Renal pelvis (tissue), 4 donors: ENCODE measurements around the gene CYB561A3. TPM values are rescaled to one million over a fixed set of nuclear protein-coding genes. Genes with fewer than 3 reads are reported as not detected.

ENCODE experiments used
- DNase-seq: peaks from one replicate; pipeline ENCODE4 v3.0.0-alpha.2; 2013
- polyA plus RNA-seq, 3 donors: library from polyadenylated mRNA; unstranded; fragments of 120-200 nt; gene quantifications; one replicate each; pipeline ENCODE4 v1.2.1, GENCODE V29; 2013; ENCODE audit not compliant: insufficient read length in 3 of 3

CYB561A3 gene
- polyA plus RNA-seq, 3 donors = 27.0 to 33.2 (median 32.3) TPM

DNA sequence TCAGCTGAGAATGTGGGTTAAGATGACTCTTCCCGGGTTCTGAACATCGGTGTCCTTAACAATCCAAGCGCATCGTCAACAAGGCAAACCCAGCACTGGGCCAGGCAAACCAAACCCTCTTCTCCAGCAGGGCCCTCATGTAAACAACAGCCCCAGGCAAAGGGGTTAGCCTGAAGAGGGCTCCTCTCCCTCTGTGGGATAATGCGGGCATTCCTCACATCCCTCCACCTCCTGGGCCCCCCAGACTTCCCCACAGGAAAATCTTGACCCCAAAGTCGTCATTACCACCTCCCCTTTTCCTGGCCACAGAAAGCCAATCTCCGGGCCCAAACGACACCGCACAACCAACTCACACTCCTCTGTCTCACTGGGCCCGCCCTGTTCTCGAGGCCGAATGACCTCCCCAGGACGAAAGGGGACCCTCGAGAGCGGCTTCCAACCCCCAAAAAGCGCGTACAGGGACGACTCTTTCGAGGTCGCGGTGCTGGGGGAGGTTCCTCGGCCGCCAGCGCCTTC lies 29.3 kb downstream of the CYB561A3 start:
- DNase-seq = no peak

DNA sequence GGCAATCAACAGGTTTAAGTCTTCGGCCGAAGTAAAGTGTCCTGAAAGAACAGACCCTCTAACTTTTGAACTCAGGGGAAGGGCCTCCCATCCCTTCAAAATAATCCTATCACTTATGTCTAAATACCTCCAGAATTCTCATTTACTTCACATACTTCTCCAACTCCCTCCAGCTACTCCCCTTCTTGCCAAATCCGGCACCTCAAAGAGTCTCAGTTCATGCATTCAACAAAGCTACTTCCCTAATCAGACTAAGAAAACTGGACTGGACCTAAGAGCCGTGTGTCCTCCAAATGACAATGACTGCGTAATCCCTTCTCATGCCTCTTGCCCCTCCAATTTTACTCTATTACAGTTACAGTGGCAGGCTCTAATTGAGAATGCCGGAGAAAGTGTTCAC lies 30.0 kb downstream of the CYB561A3 start:
- no peak for DNase-seq

DNA sequence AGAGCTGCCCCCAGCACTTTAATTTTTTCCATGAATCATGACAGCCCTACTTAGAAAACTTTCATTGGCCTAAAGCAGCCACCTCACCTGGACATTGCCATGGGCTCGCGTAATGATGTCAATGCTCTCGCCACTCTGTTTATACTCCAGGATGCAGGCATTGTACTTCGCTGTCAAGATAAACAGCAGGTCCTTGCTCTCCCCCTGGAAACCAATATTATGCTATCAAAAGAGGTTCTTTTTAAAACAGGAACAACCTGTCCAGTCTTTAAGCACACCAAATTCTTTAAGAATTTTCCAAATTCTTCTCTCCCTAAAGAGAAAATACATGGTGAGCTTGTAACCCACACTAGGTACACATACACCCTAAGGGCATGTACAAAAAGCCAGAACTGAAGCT lies 31.8 kb downstream of the CYB561A3 start:
- no peak for DNase-seq

DNA sequence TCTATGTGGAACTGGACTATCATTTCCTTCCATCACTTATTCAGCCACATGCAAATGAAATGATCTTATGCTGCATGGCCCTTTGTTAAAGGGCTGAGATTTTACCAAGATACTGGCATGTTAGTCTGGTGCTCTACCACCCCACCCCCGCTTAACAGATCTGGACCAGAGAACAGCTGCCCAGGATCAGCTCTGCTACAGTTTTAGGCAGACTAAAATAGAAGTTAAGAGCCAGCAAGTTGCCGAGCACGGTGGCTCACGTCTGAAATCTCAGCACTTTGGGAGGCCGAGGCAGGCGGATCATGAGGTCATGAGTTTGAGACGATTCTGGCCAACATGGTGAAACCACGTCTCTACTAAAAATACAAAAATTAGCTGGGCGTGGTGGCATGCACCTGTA lies 33.3 kb downstream of the CYB561A3 start:
- DNase-seq = no peak

DNA sequence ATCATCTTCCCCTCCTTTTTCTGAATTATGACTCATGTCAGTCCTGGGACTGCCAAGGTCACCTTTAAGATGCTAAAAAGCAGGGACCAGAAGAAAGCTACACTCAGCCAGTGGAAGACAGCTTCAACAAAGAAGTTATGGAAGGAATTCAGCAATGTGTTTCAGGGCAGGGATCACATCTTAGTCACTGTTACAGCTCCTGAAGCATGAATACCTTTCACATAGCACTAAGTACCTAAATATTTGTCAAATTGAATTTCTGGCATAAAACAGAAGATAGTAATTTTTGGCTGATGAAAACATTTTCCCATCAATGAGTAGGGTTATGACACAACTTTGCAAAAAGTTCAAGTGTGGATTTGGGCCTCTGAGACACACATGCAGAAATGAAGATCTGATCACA lies 34.0 kb downstream of the CYB561A3 start:
- DNase-seq = no peak

DNA sequence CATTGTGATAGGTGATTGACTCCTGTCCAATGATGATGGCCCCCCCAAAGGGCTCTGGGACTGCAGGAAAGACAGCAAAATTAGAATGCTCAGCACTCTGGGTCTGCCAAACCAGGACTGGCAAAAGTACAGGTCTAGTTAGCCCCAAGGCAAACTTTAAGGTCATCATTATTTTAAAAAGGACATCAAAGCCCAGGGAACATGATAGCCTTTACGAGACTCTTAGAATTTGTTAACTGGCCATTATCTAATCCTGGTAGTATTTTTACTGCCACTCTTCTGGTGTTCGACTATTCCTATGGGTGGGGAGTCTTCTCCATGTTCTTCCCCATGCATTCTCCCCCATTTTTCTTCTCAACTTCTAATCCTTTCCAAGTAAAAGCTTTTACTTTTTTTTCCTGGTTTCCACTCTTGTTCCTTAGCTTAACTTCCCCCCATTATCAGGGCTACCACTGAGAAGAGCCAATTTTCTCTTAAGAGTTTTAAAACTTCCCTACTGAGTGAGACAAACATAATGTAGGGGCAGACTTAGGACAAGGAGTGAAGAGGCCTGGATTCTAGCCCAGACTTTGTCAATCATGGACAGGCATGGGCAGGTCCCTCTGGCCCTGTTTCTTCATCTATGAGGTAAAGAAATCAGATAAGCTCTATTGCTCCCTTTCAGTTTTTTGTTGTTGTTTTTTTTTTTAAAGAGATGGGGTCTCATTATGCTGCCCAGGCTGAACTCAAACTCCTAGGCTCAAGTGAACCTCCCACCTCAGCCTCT lies 35.9 kb downstream of the CYB561A3 start:
- no peak for DNase-seq

DNA sequence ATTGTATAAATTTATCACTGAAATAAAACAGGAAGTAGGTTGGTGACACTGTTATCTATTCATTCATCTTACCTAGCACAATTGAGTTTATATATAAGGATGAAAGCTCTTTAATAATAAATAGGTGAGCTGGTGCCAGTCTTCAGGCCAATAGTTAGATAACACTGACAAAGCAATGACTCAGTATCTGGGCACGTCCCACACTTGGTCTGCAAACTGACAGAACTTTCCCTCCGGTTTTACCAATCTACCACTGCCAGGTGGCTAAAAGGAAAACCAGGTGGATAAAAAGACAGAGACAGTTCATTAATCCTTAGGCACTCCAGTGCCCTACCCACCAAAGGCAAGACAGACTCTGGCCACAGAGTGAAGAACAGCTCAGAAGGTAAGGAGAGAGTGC lies 46.4 kb downstream of the CYB561A3 start:
- DNase-seq = no peak

DNA sequence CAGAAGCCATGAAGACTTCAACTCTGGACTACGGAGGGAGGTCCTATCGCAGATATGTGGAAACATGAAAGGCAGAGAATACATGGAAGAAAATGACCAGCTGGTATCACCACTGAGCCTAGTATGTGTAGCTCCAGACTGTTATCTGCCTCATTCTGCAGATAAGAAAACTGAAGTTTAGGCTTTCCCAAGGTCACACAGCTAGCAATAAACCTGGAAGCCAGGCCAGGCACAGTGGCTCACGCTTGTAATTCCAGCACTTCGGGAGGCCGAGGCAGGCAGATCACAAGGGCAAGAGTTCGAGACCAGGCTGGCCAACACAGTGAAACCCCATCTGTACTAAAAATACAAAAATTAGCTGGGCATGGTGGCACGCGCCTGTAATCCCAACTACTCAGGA lies 50.9 kb downstream of the CYB561A3 start:
- no peak for DNase-seq

DNA sequence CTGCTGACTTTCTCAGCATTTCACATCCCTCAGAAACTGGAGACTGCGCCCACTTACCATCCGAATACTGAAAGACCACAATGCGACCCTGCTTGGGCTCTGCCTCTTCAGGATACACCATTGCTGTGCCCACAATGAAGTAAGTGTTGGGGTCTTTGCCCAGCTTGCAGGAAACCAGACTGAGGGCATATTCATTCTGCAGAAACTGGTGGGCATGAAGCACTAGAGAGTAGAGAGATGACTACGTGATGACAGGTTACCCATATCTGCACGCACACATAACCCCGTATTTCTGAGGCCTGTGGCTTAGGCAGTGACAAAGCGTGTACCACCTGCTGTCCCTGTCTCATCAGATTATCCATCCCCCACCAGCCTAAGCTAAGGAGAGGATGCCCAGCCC lies 51.9 kb downstream of the CYB561A3 start:
- DNase-seq = no peak

DNA sequence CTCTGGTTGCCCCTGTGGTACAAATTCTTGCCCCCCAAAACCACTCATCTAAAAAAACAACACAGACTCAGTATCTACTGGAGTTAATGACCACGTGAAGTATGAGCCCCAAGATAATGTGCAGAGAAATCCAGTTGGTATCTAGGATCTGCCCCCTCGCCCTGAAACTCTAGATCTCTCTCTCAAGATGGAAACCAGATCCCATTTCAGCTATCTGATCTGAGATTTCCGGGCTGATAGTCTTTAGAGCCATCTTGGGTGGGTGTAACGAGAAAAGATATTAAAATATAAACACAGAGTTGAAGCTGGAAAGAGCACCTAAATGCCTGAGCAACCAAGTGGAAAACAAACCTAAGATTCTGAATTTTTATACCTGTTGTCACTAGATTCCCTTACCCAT lies 52.5 kb downstream of the CYB561A3 start:
- DNase-seq = no peak

DNA sequence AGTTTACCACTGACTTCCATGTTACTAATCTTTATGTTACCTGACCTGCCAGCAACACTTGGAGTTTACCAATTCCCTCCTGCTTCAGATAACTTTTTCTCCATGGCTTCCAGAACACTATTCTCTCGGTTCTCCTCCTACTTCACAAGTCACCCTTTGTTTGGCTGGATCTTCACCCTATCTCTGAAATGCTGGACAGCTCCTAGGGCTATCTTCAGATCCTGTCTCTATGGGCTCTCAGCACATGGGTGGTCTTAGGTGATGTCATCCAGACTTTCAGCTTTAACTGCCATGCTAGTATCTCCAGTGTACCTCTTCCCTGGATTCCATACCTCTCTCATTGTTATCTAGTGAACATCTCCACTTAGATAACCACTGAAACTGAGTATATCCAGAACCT lies 54.3 kb downstream of the CYB561A3 start:
- DNase-seq = no peak

DNA sequence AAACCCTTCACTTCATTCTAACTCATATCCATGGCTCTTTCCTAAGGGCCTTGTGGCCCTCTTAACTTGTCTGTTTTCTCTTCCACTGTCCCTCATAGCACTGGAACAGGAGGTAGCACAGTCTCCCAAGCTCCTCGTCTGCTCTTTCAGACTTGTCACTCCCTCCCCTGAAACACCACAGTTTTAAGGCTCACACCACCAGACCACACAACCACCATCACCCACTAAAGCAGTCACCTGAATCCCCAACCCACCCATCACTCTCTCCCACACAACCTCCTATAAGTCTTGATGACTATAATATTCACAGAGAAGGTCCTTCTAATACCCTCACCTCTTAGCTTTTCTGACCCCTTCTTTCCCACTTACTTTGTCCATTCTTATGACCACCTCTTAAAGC lies 55.5 kb downstream of the CYB561A3 start:
- DNase-seq = no peak

DNA sequence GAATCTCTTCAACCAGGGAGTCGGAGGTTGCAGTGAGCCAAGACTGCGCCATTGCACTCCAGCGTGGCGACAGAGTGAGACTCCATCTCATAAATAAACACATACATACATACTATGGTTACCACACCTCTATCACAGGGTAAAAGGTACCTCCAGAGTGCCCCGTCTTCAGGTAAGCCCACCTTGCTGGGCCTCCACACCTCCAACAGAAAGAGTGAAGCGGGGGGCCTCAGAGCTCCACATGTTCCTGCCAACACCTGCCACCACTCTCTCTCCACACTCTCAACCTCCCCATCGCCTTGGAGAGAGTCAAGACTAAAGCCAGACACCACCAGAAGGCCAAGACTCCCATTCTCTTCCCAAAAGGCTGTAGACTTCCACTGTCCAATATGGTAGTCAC lies 56.3 kb downstream of the CYB561A3 start:
- no peak for DNase-seq

DNA sequence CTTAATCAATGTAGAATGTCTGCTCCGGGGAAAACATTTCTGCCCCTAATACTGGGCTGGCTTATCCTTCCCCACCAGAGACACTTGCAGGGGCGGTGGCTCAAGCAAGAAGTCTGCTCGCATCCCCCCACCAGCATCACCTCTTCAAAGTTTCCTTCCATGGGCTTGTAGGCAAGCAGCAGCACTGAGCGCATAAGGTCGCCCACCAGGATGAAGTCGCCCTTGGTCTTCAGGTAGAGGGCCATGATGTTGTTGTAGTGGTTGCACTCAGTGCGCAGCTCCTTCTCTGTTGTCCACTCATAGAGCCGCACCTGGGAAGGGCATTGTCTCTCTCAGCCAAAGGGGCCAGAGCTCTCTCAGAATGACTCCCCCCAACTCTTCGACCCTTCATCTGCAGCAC lies 58.0 kb downstream of the CYB561A3 start:
- DNase-seq = no peak

DNA sequence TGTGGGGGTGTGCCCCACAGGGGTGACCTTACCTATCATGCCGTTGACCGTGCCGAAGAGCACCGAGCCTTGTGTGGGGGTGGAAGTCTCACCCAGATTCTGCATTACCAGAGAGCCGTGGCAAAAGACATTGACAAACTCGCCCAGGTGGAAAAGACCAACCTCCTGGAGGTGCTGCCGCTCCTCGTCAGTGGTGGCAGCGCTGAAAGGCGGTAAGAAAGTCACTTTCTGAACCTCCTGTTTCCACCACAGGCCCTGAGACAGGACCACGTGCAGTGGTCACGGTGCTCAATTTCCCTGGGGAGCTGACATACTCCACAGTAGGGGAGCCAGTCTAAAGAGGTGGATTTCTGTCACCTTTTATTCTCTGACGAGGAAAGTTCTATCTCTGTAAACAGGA lies 59.1 kb downstream of the CYB561A3 start:
- DNase-seq = no peak

Other genes starting within 250 kb of the CYB561A3 start
- gene VPS37C, start 200.5 kb downstream of the CYB561A3 start, polyA plus RNA-seq = 10 to 100 TPM; 20.7 to 22.6 (median 20.7) TPM
- gene PGA3, start 158.4 kb downstream of the CYB561A3 start, polyA plus RNA-seq = under 1 TPM in 2 of 3 donors, not detected in 1; 0.30 to 0.51 TPM
- gene PGA4, start 139.5 kb downstream of the CYB561A3 start, polyA plus RNA-seq = under 1 TPM; 0.30 to 0.59 (median 0.44) TPM
- gene PGA5, start 120.7 kb downstream of the CYB561A3 start, polyA plus RNA-seq = under 1 TPM in 2 of 3 donors, not detected in 1; 0.46 to 0.92 TPM
- gene VWCE, start 66.6 kb downstream of the CYB561A3 start, polyA plus RNA-seq = 1 to 10 TPM; 2.7 to 5.6 (median 3.5) TPM
- gene DDB1, start 28.8 kb downstream of the CYB561A3 start, polyA plus RNA-seq = 100 to 1,000 TPM; 222 to 233 (median 226) TPM
- gene TKFC, start 28.7 kb downstream of the CYB561A3 start, polyA plus RNA-seq = 10 to 100 TPM; 63.4 to 78.1 (median 65.2) TPM
- gene TMEM138, start 492 bp upstream of the CYB561A3 start, polyA plus RNA-seq = 10 to 100 TPM; 40.6 to 53.6 (median 51.8) TPM
- 10 to 100 TPM; 31.8 to 37.7 (median 34.7) TPM for gene TMEM216, start 30.7 kb upstream of the CYB561A3 start, polyA plus RNA-seq
- 100 to 1,000 TPM in 2 of 3 donors, 10 to 100 TPM in 1; 94.1 to 132 (median 131) TPM for gene CPSF7, start 68.1 kb upstream of the CYB561A3 start, polyA plus RNA-seq
- 10 to 100 TPM; 41.9 to 45.9 (median 42.1) TPM for gene SDHAF2, start 68.2 kb upstream of the CYB561A3 start, polyA plus RNA-seq
- 1 to 10 TPM; 1.2 to 2.3 (median 1.4) TPM for gene LRRC10B, start 146.9 kb upstream of the CYB561A3 start, polyA plus RNA-seq
- 1 to 10 TPM; 5.0 to 6.5 (median 5.0) TPM for gene SYT7, start 219.2 kb upstream of the CYB561A3 start, polyA plus RNA-seq